ENCODE measurements around the gene PHRF1. TPM values are rescaled to one million over a fixed set of nuclear protein-coding genes. Genes with fewer than 3 reads are reported as not detected.

PHRF1 gene
- total RNA-seq, 2 experiments from 2014 or later = 60.2 to 62.0 TPM

DNA sequence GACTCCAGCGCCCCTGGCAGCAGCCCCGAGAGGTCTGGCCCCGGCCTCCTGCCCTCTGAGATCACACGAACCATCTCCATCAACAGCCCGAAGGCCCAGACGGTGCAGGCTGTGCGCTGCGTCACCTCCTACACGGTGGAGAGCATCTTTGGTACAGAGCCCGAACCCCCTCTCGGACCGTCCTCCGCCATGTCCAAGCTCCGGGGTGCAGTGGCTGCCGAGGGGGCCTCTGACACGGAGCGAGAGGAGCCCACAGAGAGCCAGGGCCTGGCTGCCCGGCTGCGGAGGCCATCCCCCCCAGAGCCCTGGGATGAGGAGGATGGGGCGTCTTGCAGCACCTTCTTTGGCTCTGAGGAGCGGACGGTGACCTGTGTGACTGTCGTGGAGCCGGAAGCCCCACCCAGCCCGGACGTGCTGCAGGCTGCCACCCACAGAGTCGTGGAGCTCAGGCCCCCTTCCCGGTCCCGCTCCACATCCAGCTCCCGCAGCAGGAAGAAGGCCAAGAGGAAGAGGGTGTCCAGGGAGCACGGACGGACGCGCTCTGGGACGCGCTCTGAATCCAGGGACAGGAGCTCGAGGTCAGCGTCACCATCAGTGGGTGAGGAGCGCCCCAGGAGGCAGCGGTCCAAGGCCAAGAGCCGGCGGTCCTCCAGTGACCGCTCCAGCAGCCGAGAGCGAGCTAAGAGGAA, 31.8 kb downstream of the PHRF1 start:
- CTCF ChIA-PET = interaction anchor here (1.1 to 1.6 kb wide), 2 partner anchors 53 to 89 kb away, joined by 3 read pairs; no protein-coding TSS in a partner anchor
- Mint-ChIP-seq H3K27me3 (no peaks in the 10 kb centered on the region), H3K27ac (no peak overlapping the region), H3K36me3 (peaks cover 39% of the 10 kb centered on the region), H3K4me1 (peaks cover 7% of the 10 kb centered on the region), H3K9me3 (ENCODE audit: low read depth) (no peaks in the 10 kb centered on the region), H3K4me3 (no peak overlapping the region)
- no peak for DNase-seq
- no peak for ATAC-seq

GRCh38 chr11:608791-609251, 32.6 kb downstream of the PHRF1 start:
- Mint-ChIP-seq H3K4me1 (peaks cover 10% of the 10 kb centered on the region), H3K36me3 (peaks cover 41% of the 10 kb centered on the region), H3K27ac (peak overlapping the region; percentile 49), H3K27me3 (no peaks in the 10 kb centered on the region), H3K4me3 (no peak overlapping the region), H3K9me3 (ENCODE audit: low read depth) (no peaks in the 10 kb centered on the region)
- ATAC-seq = no peak
- no peak for DNase-seq
- CTCF ChIA-PET = interaction anchor here (1.1 to 1.6 kb wide), 2 partner anchors 54 to 90 kb away, joined by 3 read pairs; no protein-coding TSS in a partner anchor

- CTCF ChIA-PET = interaction anchor here (1.6 kb wide), 1 partner anchor 90 kb away, joined by 3 read pairs; no protein-coding TSS in a partner anchor
- DNase-seq (no peak), ATAC-seq (no peak)
- peaks cover 11% of the 10 kb centered on the region for H3K4me1 Mint-ChIP-seq
- H3K27ac Mint-ChIP-seq = no peak overlapping the region
- H3K9me3 Mint-ChIP-seq (ENCODE audit: low read depth) = no peaks in the 10 kb centered on the region
- H3K4me3 Mint-ChIP-seq = no peak overlapping the region
- no peaks in the 10 kb centered on the region for H3K27me3 Mint-ChIP-seq
- peaks cover 43% of the 10 kb centered on the region for H3K36me3 Mint-ChIP-seq
Observed at GRCh38 chr11:609341-609811, 33.1 kb downstream of the PHRF1 start.

- H3K9me3 Mint-ChIP-seq (ENCODE audit: low read depth) = no peaks in the 10 kb centered on the region
- no peak overlapping the region for H3K4me3 Mint-ChIP-seq
- ATAC-seq (no peak), DNase-seq (no peak)
- peaks cover 44% of the 10 kb centered on the region for H3K36me3 Mint-ChIP-seq
- H3K27me3 Mint-ChIP-seq = no peaks in the 10 kb centered on the region
- H3K4me1 Mint-ChIP-seq = peaks cover 14% of the 10 kb centered on the region
- CTCF ChIA-PET = no interaction called here
- no peak overlapping the region for H3K27ac Mint-ChIP-seq
Observed at GRCh38 chr11:610146-610801, 34.0 kb downstream of the PHRF1 start.

- peaks cover 46% of the 10 kb centered on the region for H3K36me3 Mint-ChIP-seq
- H3K4me3 Mint-ChIP-seq = no peak overlapping the region
- no peaks in the 10 kb centered on the region for H3K9me3 Mint-ChIP-seq (ENCODE audit: low read depth)
Observed at GRCh38 chr11:611001-611996, 35.0 kb downstream of the PHRF1 start.

DNA sequence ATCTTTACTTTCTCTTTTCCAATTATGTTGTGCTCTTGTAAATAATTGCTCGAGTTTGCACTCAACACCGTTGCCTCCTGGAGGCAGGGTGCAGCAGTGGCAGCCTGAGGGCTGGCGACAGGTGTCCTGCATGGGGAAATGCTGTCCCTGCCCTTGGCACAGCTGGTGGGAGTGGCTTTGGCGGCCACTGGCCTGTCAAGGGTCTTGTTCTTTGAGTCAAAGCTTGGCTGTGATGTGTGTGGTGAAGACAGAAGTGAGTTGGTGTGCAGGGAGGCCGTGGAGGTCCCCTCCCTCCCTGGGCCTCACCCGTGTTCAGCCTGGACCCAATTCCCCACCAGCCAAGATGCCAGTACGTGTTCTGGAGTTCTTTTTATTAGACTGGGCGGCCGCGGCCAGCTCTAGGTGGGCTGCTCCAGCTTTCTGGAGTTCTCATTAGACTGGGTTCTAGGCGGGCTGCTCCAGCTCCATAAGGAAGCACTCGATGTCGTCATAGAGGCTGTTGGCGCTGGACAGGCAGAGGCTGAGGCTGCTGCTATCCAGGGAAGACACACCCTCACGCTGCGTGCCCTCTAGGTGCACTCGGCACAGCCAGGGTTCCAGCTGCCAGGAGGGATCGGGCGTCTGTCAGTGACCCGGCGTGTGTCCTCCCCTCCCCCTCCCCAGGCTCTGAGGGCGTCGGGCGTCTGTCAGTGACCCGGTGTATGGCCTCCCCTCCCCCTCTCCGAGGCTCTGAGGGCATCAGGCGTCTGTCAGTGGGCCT, 36.1 kb downstream of the PHRF1 start:
- DNase-seq (peak; percentile 70), ATAC-seq (no peak)
- H3K27me3 Mint-ChIP-seq = no peaks in the 10 kb centered on the region
- peaks cover 19% of the 10 kb centered on the region for H3K4me1 Mint-ChIP-seq
- CTCF ChIA-PET = interaction anchor here (0.6 to 1.9 kb wide), 5 partner anchors 9 to 59 kb away, joined by 3 to 6 read pairs (median 3); no protein-coding TSS in a partner anchor
- peak overlapping the region; percentile 47 for H3K4me3 Mint-ChIP-seq
- peaks cover 38% of the 10 kb centered on the region for H3K36me3 Mint-ChIP-seq
- H3K9me3 Mint-ChIP-seq (ENCODE audit: low read depth) = no peaks in the 10 kb centered on the region
- peak overlapping the region; percentile 82 for H3K27ac Mint-ChIP-seq

More at GRCh38 chr11:611001-611996, 35.0 kb downstream of the PHRF1 start:
- no peaks in the 10 kb centered on the region for H3K27me3 Mint-ChIP-seq
- peaks cover 15% of the 10 kb centered on the region for H3K4me1 Mint-ChIP-seq
- CTCF ChIA-PET = interaction anchor here (1.1 to 1.9 kb wide), 4 partner anchors 8 to 58 kb away, joined by 3 to 6 read pairs (median 4); no protein-coding TSS in a partner anchor
- peak overlapping the region; percentile 68 for H3K27ac Mint-ChIP-seq
- DNase-seq (peak; percentile 48), ATAC-seq (no peak)

GRCh38 chr11:612961-613300, 36.7 kb downstream of the PHRF1 start:
- Mint-ChIP-seq H3K36me3 (peaks cover 38% of the 10 kb centered on the region), H3K4me1 (peaks cover 19% of the 10 kb centered on the region), H3K27me3 (no peaks in the 10 kb centered on the region), H3K4me3 (no peak overlapping the region), H3K27ac (peak overlapping the region; percentile 82), H3K9me3 (ENCODE audit: low read depth) (no peaks in the 10 kb centered on the region)
- CTCF ChIA-PET = interaction anchor here (1.5 to 1.9 kb wide), 2 partner anchors 9 to 25 kb away, joined by 5 to 6 read pairs; no protein-coding TSS in a partner anchor
- ATAC-seq (no peak), DNase-seq (peak; percentile 44)

DNA sequence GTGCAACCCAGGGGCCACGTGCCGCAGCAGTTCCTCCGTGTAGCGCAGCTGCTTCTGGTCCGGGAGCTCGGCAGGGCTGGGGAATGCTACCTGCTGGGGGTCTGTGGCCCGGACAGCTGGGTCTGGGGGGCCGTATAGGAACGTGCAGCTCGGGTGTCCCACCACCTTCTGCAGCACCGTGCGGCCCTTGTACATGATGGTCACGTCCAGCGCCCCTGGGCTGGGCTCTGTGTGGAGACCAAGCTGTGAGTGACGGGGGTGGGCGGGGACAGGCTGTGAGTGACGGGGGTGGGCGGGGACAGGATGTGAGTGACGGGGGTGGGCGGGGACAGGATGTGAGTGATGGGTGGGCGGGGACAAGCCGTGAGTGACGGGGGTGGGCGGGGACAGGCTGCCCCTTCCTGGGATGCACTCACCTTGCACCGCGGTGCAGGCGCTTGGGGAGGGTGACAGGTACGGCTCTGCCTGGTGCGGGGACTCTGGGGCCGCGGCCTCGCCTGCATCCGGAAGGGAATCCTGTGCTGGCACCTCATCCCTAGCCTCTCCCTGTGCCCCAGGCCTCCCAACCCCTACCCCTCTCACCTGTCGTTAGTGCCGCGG, 37.2 kb downstream of the PHRF1 start:
- H3K36me3 Mint-ChIP-seq = peaks cover 38% of the 10 kb centered on the region
- H3K27me3 Mint-ChIP-seq = no peaks in the 10 kb centered on the region
- ATAC-seq (peak; percentile 32), DNase-seq (peak; percentile 92)
- CTCF ChIA-PET = interaction anchor here (1.9 kb wide), 1 partner anchor 26 kb away, joined by 5 read pairs; no protein-coding TSS in a partner anchor
- peak overlapping the region; percentile 99 for H3K27ac Mint-ChIP-seq
- peak overlapping the region; percentile 98 for H3K4me3 Mint-ChIP-seq
- H3K9me3 Mint-ChIP-seq (ENCODE audit: low read depth) = no peaks in the 10 kb centered on the region
- peaks cover 19% of the 10 kb centered on the region for H3K4me1 Mint-ChIP-seq

DNA sequence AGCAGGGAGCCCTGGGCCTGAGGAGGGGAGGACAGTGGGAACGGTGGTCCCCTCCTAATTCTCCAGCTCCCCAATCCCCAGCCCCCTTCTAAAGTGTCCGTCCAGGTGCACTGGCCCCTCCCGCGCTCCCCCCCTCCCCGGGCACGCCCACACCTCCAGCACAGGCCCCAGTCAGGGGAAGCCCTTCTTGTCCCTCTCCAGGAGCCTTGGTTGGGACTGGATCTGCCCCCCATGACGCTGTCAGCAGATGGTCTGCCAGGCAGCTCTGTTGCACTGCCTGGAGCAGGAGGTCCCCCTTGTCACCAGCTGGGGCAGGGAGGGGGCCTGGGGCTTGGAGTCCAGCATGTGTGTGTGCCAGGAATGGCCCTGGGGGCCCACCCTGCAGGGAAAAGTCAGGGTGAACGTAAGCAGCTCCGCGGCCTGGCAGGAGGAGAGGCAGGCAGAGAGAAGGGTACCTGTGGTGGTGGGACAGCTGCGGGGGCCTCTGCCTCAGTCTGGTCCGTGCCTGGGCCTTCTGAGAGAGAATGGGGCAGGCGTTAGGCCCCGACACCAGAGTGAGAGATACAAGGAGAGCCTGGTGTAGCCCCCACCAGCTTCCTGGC, 37.9 kb downstream of the PHRF1 start:
- ATAC-seq (no peak), DNase-seq (peak; percentile 64)
- Mint-ChIP-seq H3K9me3 (ENCODE audit: low read depth) (no peaks in the 10 kb centered on the region), H3K36me3 (peaks cover 37% of the 10 kb centered on the region), H3K27me3 (no peaks in the 10 kb centered on the region), H3K4me3 (peak overlapping the region; percentile 98), H3K4me1 (peaks cover 19% of the 10 kb centered on the region), H3K27ac (peak overlapping the region; percentile 99)
- CTCF ChIA-PET = interaction anchor here (0.6 kb wide), 1 partner anchor 38 kb away, joined by 3 read pairs; no protein-coding TSS in a partner anchor

- peak overlapping the region; percentile 99 for H3K27ac Mint-ChIP-seq
- H3K9me3 Mint-ChIP-seq (ENCODE audit: low read depth) = no peaks in the 10 kb centered on the region
- peak; percentile 63 for DNase-seq
Observed at GRCh38 chr11:614623-615503, 38.6 kb downstream of the PHRF1 start.

More at GRCh38 chr11:614623-615503, 38.6 kb downstream of the PHRF1 start:
- Mint-ChIP-seq H3K27me3 (no peaks in the 10 kb centered on the region), H3K4me3 (peak overlapping the region; percentile 98), H3K36me3 (peaks cover 36% of the 10 kb centered on the region), H3K4me1 (peaks cover 19% of the 10 kb centered on the region)
- CTCF ChIA-PET = interaction anchor here (0.6 to 1.5 kb wide), 2 partner anchors 39 to 60 kb away, joined by 3 to 9 read pairs; no protein-coding TSS in a partner anchor
- ATAC-seq = peak; percentile 2

Measured in activated CD8-positive, alpha-beta memory T cell treated with anti-CD3 and anti-CD28 coated beads, Interleukin-2, amount 10 ng/mL, durations not matched to agents 7 days and 5 days (primary cell).